ENCODE results near the gene CYBA. TPM values are rescaled to one million over a fixed set of nuclear protein-coding genes. Genes with fewer than 3 reads are reported as not detected.

CYBA gene
- total RNA-seq, 2 donors from 2014 or later, result 169 to 295 TPM

- no peaks in the 10 kb centered on the region for H3K27me3 ChIP-seq (replicated peaks; ENCODE audit: insufficient read depth)
- H3K9me3 ChIP-seq, result no peaks in the 10 kb centered on the region
- H3K36me3 ChIP-seq, result peaks cover 52% of the 10 kb centered on the region
- H3K4me3 ChIP-seq, result no peak overlapping the region
- no peak overlapping the region for H3K27ac ChIP-seq
- ATAC-seq (ENCODE audit: insufficient number of reproducible peaks, low FRiP score, low read depth) (no peak), DNase-seq (ENCODE audit: low spot score) (no peak)
- TF ChIP-seq CTCF (IDR thresholded peaks at IDR 0.05), result no peak
- no peaks in the 10 kb centered on the region for H3K4me1 ChIP-seq (ENCODE audit: control insufficient read depth in 1 of 2, low read depth in 2 of 2)
Observed at GRCh38 chr16:88622125-88622524, 28.7 kb downstream of the CYBA start.

- Histone ChIP-seq H3K9me3 (no peaks in the 10 kb centered on the region), H3K4me3 (no peak overlapping the region), H3K27ac (no peak overlapping the region), H3K27me3 (replicated peaks; ENCODE audit: insufficient read depth) (no peaks in the 10 kb centered on the region), H3K36me3 (peaks cover 39% of the 10 kb centered on the region), H3K4me1 (ENCODE audit: control insufficient read depth in 1 of 2, low read depth in 2 of 2) (no peaks in the 10 kb centered on the region)
- no peak for ATAC-seq (ENCODE audit: insufficient number of reproducible peaks, low FRiP score, low read depth)
- no peak for TF ChIP-seq CTCF (IDR thresholded peaks at IDR 0.05)
- no peak for DNase-seq (ENCODE audit: low spot score)
Observed at GRCh38 chr16:88619859-88620815, 30.7 kb downstream of the CYBA start.

- H3K4me3 ChIP-seq, result no peak overlapping the region
- peaks cover 29% of the 10 kb centered on the region for H3K36me3 ChIP-seq
- no peaks in the 10 kb centered on the region for H3K27me3 ChIP-seq (replicated peaks; ENCODE audit: insufficient read depth)
- peaks cover 0 to 7% of the 10 kb centered on the region in 2 donors for H3K4me1 ChIP-seq (ENCODE audit: control insufficient read depth in 1 of 2, low read depth in 2 of 2)
- no peak overlapping the region for H3K27ac ChIP-seq
- DNase-seq (ENCODE audit: low spot score), result no peak
- TF ChIP-seq CTCF (IDR thresholded peaks at IDR 0.05), result no peak
- no peaks in the 10 kb centered on the region for H3K9me3 ChIP-seq
- no peak for ATAC-seq (ENCODE audit: insufficient number of reproducible peaks, low FRiP score, low read depth)
Observed at GRCh38 chr16:88618956-88619667, 31.7 kb downstream of the CYBA start.

GRCh38 chr16:88618182-88618955, 32.5 kb downstream of the CYBA start:
- H3K36me3 ChIP-seq, result peaks cover 22% of the 10 kb centered on the region

More at GRCh38 chr16:88618182-88618955, 32.5 kb downstream of the CYBA start:
- TF ChIP-seq CTCF (IDR thresholded peaks at IDR 0.05), result no peak
- H3K9me3 ChIP-seq, result no peaks in the 10 kb centered on the region
- H3K27ac ChIP-seq, result no peak overlapping the region
- no peak overlapping the region for H3K4me3 ChIP-seq
- peaks cover 2 to 13% of the 10 kb centered on the region in 2 donors for H3K4me1 ChIP-seq (ENCODE audit: control insufficient read depth in 1 of 2, low read depth in 2 of 2)
- ATAC-seq (ENCODE audit: insufficient number of reproducible peaks, low FRiP score, low read depth), result no peak
- H3K27me3 ChIP-seq (replicated peaks; ENCODE audit: insufficient read depth), result no peaks in the 10 kb centered on the region
- no peak for DNase-seq (ENCODE audit: low spot score)
